Stimulated activated CD4-positive, alpha-beta T cell treated with anti-CD3 and anti-CD28 coated beads, Interleukin-2, amount 100 ng/mL, for 48 hours (primary cell): ENCODE results near the gene GREB1.
A peak's percentile ranks its signal among the peaks of the same experiment; 100 is the strongest.

Source experiments
- DNase-seq, 2 donors: peaks; one replicate each; pipeline ENCODE4 v3.0.0-alpha.2; 2020

Gene GREB1

GRCh38 chr2:11669454-11670291, 135.8 kb downstream of the GREB1 start, which contains the start of gene NTSR2:
Gene NTSR2 (minus strand): TSS chr2:11670195. CDS start chr2:11670129, 66 bp downstream.
- peak; percentile 18 to 37 for DNase-seq

GRCh38 chr2:11672407-11672806, 138.6 kb downstream of the GREB1 start:
- no peak for DNase-seq

DNA sequence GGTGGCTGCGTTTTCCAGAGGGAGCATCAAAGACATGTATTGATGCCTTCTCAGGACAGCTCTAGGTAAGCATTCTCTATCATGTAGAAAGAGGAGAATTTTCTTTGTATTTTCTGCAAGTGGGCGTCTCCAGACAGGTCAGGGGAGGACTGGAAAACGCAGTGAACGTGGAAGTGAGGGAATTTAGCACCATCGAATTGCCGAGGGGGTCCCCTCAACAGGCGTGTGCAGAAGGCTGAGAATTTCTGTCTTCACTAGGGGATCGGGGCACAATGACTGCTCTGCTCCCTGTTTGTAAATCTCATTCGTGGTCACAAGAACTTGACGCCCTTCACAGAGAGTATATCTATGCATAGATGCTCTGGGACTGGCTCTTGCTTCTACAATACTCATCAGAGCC, 141.1 kb downstream of the GREB1 start:
- DNase-seq = no peak

GRCh38 chr2:11675423-11676112, 141.7 kb downstream of the GREB1 start:
- DNase-seq = no peak

- no peak for DNase-seq
Measured at GRCh38 chr2:11676640-11677039, 142.8 kb downstream of the GREB1 start.

GRCh38 chr2:11677136-11678055, 143.6 kb downstream of the GREB1 start:
- no peak for DNase-seq

DNA sequence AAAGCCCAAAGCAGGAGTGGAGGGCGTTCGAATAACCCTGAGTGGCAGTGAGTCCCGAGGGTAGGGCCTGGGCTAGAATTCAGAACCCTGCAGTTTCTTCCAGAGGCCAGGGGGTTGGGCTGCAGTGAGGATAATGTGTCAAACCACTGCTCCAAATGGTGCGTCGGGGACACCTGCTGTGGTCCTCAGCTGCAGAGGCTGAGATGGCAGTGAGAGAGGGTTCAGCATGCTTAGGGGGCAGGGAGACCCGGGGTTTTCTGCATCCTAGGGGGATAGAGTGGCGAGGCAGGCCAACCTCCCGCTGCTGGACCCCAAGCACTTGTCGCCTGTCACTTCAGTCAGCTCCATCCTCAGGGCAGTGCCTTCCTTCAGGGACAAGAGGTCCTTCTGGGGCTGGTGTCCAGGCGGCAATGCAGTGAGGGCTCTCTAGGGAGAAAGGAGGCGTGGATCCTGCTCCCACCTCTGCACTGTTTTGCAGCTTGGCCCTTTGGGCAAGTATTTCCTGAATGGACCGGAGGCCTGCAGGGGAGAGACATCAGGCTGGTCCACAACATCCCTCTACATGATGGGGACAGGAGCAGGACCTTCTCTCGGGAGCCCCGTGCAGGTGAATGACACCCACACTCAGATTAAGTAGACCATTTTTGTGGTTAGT, 144.6 kb downstream of the GREB1 start:
- no peak for DNase-seq

GRCh38 chr2:11679016-11679415, 145.2 kb downstream of the GREB1 start:
- no peak for DNase-seq

DNA sequence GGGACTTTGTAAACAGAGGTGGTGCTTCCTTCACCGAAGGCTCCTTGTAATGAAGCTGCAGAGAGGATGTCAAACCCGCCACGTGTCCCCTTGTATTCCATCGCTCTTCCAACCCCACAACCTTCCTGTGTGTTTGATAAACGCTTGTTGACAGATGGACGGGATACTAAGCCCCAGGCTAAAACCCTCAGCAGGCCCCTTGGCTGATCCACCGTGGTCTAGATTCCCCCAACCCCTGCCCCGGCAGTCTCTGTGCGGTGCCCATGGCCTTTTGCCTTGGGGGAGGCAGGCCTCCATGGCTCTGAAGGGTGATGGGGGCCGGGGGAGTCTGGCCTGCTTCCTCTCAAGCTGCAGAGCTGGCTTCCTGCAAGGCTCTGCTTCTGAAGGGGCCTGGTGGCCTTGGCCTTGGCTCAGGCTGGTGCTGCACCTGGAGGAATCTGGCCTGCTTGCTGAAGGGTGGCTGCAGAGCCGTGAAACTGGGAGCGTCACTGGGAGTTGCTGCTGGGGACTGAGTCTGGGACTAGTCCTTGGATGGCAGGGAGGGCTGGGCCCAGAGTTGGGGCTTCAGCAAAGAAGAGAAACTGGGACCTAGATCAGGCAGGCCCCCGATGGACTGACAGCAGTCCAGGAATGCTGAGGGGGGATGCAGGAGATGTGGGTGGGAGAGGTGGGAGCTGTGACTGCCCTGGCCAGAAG, 145.8 kb downstream of the GREB1 start:
- DNase-seq = no peak

- no peak for DNase-seq
Measured at GRCh38 chr2:11680182-11680900, 146.5 kb downstream of the GREB1 start.

DNA sequence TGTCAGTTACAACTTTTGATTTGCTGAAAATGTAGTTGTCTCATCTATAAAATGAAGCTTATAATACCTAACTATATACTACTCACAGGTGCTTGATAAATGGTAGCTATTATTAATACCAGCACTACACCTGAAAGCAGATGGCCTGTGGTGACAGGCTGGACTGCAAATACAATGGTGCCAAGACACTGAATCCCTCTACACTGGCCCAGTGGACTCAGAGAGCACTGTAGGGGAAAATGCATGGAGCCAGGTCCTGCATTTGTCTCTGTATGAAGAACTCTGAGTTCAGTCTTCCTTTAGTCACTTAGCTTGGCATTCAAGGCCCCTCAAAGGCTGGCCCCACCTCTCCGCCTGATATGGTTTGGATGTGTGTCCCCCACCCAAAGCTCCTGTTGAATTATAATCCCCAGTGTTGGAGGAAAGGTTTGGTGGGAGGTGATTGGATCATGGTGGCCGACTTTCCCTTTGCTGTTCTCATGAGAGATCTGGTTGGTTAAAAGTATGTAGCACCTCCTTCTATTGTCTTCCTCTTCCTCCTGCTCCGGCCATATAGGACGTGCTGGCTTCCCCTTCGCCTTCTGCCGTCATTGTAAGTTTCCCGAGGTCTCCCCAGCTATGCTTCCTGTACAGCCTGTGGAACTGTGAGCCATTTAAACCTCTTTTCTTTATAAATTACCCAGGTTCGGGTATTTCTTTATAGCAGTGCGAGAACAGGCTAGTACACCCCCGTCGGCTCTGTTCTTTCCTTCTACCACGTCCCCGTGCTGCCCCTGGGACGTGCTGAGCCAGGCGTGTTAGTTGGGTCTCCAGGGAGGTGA, 147.3 kb downstream of the GREB1 start:
- DNase-seq = no peak

DNA sequence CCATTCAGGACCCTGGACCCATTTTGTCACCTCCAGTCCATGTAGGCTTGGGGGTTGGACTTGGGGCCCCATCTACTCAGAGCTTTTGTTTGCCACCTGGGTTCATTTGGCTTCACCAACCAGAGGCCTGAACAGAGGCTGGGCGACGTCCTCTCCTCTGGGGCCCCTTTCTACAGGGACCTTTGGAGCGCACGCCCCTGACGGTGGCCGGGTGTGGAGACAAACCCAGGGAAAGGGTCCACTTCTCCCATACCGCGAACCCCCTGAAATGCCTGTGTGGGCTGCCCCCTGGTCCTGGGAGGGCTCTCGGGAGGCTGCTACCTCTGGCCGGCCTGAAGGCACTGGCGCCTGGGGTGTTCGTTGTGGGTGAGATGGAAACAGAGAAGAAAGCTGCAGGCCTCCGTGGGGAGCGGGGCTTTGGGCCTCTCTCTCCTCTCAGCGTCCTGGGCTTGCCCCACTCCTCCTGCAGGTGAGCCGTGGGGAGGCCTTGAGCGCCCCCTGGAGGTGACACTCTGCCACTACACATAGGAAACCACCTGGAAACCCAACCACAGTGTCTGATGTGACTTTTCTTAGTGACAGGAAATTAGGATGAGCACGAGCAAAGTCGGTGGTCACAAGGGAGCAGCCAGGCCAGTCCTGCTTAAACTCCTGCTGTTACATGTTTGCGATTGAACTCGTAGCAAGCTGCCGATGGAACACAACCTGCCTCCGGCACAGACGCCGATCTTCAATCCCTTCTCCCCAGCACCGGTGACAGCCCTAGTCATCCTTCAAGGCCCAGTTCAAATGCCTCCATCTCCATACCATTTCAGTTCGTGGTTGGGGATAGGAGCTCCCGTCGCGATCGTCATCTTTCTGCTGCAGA, 148.1 kb downstream of the GREB1 start:
- DNase-seq = peak; percentile 55 to 74

GRCh38 chr2:11682590-11682915, 148.7 kb downstream of the GREB1 start:
- DNase-seq = no peak

GRCh38 chr2:11683476-11683875, 149.6 kb downstream of the GREB1 start:
- no peak for DNase-seq

- no peak for DNase-seq
Measured at GRCh38 chr2:11683966-11684365, 150.1 kb downstream of the GREB1 start.

DNA sequence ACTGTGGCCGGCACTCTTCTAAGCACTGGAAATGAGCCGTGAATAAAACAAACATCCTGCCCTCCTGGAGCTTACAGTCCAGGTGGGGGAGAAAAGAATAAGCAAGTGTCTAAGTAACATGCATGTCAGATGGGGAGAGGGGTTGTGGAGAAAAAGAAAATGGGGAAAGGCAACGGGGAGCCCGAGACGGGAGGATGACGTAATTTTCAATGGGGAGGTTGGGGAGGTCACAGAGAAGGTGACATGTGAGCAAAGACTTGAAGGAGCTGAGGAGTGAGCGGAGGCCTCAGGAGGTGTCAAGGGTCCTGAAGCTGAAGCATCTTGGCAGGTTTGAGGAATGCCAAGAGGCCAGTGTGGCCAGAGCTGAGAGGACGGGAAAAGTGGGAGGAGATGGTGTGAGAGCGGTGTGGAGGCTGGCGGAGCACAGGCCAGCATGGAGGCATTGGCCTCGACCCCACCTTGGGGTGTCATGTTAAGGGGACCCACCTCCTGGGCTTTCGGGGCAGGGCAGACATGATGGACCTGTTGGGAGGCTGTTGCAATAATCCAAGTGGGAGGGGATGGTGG, 151.1 kb downstream of the GREB1 start:
- no peak for DNase-seq

- no peak for DNase-seq
Measured at GRCh38 chr2:11685906-11686470, 152.1 kb downstream of the GREB1 start.

GRCh38 chr2:11687736-11688135, 153.9 kb downstream of the GREB1 start:
- no peak for DNase-seq
